GM21360 (cell line): ENCODE results near the gene KSR2.
"Not testable (repeated sequence)": the region's sequence is repeated elsewhere in the genome, so short reads cannot be mapped to it uniquely, and the experiment has no call there.

Source experiments
- ATAC-seq: cut with Tn5 transposase; IDR thresholded peaks from one replicate; pipeline ENCODE4 v1.9.1; 2021; ENCODE audit warnings: mild to moderate bottlenecking, moderate library complexity; ENCODE audit not compliant: unreplicated experiment

The KSR2 gene

DNA sequence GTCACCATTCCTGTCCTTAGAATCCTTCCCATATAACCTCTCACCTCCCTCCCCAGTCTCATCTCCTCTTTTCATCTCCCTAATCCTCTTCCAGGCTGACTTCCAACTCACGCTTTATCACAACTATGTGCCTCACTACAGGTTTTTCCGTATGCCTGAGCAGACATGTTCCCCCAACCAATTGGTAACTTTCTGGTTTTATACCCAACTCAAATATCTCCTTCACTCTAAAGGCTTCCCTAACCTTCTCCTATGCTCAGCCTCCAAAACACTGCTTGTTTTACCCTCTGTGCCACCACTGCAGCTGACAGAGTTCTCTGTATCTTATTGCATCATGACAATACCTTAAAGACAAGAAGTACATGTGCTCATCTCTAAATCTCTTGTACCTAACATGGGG, 139.7 kb downstream of the KSR2 start:
- no peak for ATAC-seq

DNA sequence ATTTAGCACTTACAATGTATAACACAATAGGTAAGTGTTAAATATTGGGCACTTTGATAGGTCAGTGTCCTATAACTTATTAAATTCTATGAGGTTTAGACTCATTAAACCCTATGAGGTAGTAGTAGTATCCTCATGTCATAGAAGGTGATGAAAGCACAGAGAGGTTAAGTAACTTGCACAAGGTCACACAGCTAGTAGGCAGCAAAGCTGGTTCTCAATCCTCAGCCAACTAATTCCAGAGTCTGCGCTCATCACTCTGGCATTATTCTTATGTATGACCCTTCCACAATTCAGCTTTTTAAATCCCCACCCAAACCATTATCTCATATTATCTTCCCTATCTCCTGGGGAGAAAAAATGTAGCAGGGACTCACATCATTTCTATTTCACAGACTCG, 141.1 kb downstream of the KSR2 start:
- no peak for ATAC-seq

GRCh38 chr12:117825827-117826226, 143.0 kb downstream of the KSR2 start:
- ATAC-seq = no peak

GRCh38 chr12:117821480-117822175, 147.2 kb downstream of the KSR2 start:
- no peak for ATAC-seq

DNA sequence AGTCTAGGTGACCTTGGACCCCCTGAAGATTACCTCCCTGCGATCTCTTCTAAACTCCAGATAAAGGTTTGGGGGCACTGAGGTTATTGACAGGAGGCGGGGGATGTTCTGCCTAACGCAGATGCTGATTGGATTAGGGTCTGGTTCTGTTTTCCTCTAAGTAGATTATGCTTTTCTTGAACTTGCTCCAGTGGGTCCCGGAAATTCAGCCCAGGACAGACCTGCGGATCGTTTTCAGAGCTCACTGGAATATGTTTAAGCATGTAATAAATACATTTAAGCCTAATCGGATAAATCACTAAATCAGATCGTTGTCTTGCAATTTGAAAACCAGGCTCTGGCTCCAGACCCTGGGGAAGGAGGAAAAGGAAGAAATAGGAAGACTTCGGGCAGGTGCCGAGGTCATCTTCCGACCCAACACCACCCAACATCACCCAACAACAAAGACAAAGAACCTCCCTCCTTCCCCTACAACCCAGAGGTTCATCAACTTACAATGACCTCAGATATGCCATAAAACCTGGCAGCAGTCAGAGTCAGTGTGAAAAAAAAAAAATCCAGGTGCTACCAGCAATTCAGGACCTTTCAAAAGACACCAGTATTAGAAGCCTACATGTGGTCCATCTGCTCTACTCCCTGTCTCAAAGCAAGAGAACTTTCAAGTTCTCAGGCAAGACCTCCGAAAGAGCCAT, 148.4 kb downstream of the KSR2 start:
- ATAC-seq = no peak

DNA sequence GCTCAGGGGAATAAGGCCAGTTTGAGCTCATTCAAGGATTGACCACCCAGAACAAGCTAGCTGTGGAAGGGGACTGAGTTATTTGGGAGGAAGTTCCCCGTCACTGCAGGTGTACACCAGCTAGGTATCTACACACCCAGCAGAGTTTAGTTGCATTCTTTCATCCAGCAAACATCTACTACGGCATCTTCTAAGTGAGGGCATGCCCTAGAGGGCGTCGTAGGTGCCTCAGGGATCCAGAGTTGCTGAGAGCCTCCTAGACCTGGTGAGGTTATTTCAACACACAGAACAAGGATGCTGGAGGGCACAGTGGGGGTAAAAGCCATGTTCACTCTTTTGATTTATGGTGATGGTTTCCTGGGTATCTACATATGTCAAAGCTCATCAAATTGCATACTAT, 149.6 kb downstream of the KSR2 start:
- ATAC-seq = no peak

GRCh38 chr12:117818400-117818799, 150.4 kb downstream of the KSR2 start:
- no peak for ATAC-seq

- ATAC-seq = no peak
Observed at GRCh38 chr12:117809509-117809908, 159.3 kb downstream of the KSR2 start.

DNA sequence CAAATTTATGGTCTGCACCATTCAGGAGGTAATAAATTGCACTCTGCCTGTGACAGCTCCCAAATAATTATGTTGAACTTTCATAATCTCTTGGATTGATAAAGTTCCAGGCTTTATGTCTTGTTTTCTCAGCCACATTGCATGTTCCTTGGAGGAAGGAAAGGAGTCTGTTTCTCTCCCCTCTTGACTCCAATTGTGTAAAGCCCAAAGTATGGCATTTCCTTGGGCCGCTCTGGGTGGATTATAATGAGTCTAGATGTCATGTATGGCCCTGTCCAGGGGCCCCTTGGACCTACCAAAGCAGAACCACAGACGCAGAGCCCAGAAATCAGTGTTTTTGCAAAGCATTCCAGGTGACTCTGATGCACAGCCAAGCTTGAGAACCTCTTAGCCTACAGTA, 160.8 kb downstream of the KSR2 start:
- ATAC-seq = no peak

- no peak for ATAC-seq
Observed at GRCh38 chr12:117807355-117807754, 161.4 kb downstream of the KSR2 start.

DNA sequence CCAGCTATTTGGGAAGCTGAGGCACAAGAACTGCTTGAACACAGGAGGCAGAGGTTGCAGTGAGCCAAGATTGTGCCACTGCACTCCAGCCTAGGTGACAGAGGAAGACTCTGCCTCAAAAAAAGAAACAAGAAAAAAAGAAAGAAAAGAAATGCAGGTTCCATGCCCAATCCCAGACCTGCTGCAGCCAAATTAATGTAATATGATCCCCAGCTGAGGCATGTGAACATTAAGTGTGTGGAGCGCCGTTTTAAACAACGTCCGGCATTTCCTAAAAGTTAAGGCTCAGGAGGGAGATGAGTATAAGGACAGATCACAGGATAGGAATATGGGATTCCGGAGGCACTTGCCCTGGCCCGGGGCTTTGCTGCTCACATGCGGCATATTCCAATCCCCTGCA, 162.9 kb downstream of the KSR2 start:
- no peak for ATAC-seq

DNA sequence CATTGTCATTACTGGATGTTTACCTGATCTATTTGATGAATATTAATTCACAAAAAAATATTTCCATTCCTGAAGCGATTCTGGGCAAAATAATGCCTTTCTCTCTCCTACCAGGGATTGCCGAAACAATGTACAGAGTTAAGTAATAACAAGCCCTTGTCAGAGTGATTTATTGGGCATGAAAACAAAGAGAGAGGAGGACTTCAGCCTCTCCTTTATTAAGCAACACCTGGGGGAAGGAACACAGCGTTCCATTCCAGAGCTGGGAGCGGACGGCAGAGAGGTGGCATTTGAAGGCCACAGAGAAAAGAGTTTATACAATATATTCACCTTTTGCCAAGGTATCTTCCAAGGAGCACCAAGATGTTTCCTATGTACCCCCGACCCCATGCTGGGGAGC, 165.8 kb downstream of the KSR2 start:
- ATAC-seq = no peak

DNA sequence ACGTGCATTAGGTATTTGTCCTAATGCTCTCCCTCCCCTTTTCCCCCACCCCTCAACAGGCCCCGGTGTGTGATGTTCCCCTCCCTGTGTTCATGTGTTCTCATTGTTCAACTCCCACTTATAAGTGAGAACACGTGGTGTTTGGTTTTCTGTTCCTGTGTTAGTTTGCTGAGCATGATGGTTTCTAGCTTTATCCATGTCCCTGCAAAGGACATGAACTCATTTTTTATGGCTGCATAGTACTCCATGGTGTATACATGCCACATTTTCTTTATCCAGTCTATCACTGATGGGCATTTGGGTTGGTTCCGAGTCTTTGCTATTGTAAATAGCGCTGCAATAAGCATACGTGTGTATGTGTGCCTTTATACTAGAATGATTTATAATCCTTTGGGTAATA, 168.1 kb downstream of the KSR2 start:
- ATAC-seq = not testable (repeated sequence)

DNA sequence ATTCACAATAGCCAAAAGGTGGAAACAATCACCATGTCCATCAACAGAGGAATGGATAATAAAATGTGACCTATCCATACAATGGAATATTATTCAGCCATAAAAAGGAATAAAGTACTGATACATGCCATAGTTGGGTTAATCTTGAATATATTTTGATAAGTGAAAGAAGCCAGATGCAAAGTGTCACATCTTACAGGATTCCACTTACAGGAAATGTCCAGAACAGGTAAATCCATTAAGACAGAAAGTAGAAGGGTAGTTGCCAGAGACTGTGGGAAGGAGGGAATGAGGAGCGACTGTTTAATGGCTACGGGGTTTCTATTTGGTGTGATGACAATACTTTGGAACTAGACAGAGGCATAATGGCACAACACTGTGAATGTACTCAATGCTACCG, 171.6 kb downstream of the KSR2 start:
- ATAC-seq = no peak

- no peak for ATAC-seq
Observed at GRCh38 chr12:117792877-117793424, 175.8 kb downstream of the KSR2 start.

GRCh38 chr12:117792471-117792870, 176.3 kb downstream of the KSR2 start:
- no peak for ATAC-seq

- ATAC-seq = no peak
Observed at GRCh38 chr12:117790948-117791347, 177.8 kb downstream of the KSR2 start.

DNA sequence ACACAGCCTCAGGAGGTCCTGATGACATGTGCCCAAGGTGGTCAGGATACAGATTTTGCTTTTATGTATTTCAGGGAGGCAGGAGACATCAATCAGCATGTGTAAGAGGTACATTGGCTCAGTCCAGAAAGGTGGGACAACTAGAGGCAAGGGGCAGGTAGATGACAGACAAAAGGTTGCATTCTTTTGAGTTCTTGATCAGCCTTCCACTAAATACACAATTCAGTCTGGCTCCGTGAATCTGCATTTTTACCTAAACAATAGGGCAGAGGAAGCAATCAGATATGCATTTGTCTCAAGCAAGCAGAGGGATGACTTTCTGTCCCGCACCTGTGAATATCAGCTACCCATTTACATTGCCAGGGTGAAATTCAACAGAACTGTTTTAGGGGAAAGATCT, 178.6 kb downstream of the KSR2 start:
- ATAC-seq = no peak

- ATAC-seq = no peak
Observed at GRCh38 chr12:117789195-117789912, 179.4 kb downstream of the KSR2 start.

- no peak for ATAC-seq
Observed at GRCh38 chr12:117778656-117779055, 190.1 kb downstream of the KSR2 start.

GRCh38 chr12:117774941-117775775, 193.6 kb downstream of the KSR2 start:
- no peak for ATAC-seq
